ENCODE results near the gene POLA2. TPM values are rescaled to one million over a fixed set of nuclear protein-coding genes. Genes with fewer than 3 reads are reported as not detected.
"Not testable (repeated sequence)": the region's sequence is repeated elsewhere in the genome, so short reads cannot be mapped to it uniquely, and the experiment has no call there.

The POLA2 gene
- total RNA-seq, 2 donors from 2014 or later = 5.6 to 13.5 TPM

DNA sequence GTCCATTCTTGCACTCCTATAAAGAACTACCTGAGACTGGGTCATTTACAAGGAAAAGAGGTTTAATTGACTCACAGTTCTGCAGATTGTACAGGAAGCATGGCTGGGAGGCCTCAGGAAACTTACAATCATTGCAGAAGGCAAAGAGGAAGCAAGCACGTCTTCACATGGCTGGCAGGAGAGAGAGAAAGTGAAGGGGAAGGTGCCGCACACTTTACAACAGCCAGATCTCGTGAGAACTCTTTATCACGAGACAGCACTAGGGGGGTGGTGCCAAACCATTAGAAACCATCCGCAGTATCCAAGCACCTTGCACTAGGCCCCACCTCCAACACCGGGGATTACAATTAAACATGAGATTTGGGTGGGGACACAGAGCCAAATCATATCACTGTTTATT, 19.4 kb upstream of the POLA2 start:
- ATAC-seq (ENCODE audit: insufficient number of reproducible peaks, low FRiP score, low read depth) (no peak), DNase-seq (ENCODE audit: low spot score) (no peak)
- Histone ChIP-seq H3K27me3 (replicated peaks; ENCODE audit: insufficient read depth) (no peaks in the 10 kb centered on the region), H3K4me3 (no peak overlapping the region), H3K9me3 (no peaks in the 10 kb centered on the region), H3K4me1 (ENCODE audit: control insufficient read depth in 1 of 2, low read depth in 2 of 2) (no peaks in the 10 kb centered on the region), H3K27ac (no peak overlapping the region), H3K36me3 (no peaks in the 10 kb centered on the region)
- TF ChIP-seq, protein P1, sequence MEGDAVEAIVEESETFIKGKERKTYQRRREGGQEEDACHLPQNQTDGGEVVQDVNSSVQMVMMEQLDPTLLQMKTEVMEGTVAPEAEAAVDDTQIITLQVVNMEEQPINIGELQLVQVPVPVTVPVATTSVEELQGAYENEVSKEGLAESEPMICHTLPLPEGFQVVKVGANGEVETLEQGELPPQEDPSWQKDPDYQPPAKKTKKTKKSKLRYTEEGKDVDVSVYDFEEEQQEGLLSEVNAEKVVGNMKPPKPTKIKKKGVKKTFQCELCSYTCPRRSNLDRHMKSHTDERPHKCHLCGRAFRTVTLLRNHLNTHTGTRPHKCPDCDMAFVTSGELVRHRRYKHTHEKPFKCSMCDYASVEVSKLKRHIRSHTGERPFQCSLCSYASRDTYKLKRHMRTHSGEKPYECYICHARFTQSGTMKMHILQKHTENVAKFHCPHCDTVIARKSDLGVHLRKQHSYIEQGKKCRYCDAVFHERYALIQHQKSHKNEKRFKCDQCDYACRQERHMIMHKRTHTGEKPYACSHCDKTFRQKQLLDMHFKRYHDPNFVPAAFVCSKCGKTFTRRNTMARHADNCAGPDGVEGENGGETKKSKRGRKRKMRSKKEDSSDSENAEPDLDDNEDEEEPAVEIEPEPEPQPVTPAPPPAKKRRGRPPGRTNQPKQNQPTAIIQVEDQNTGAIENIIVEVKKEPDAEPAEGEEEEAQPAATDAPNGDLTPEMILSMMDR (IDR thresholded peaks at IDR 0.05) = no peak

- no peak overlapping the region for H3K4me3 ChIP-seq
- no peak overlapping the region for H3K27ac ChIP-seq
- DNase-seq (ENCODE audit: low spot score) (no peak), ATAC-seq (ENCODE audit: insufficient number of reproducible peaks, low FRiP score, low read depth) (no peak)
- no peaks in the 10 kb centered on the region for H3K4me1 ChIP-seq (ENCODE audit: control insufficient read depth in 1 of 2, low read depth in 2 of 2)
- H3K9me3 ChIP-seq = no peaks in the 10 kb centered on the region
- no peaks in the 10 kb centered on the region for H3K36me3 ChIP-seq
- H3K27me3 ChIP-seq (replicated peaks; ENCODE audit: insufficient read depth) = no peaks in the 10 kb centered on the region
- TF ChIP-seq, protein P1 (IDR thresholded peaks at IDR 0.05) = no peak
Measured at GRCh38 chr11:65243797-65244196, 18.0 kb upstream of the POLA2 start.

GRCh38 chr11:65245046-65245445, 16.7 kb upstream of the POLA2 start:
- not testable (repeated sequence) for DNase-seq (ENCODE audit: low spot score); H3K4me1 ChIP-seq (ENCODE audit: control insufficient read depth in 1 of 2, low read depth in 2 of 2); H3K4me3 ChIP-seq; H3K27me3 ChIP-seq (replicated peaks; ENCODE audit: insufficient read depth); H3K36me3 ChIP-seq; H3K9me3 ChIP-seq; ATAC-seq (ENCODE audit: insufficient number of reproducible peaks, low FRiP score, low read depth); H3K27ac ChIP-seq

GRCh38 chr11:65246506-65246905, 15.3 kb upstream of the POLA2 start:
- DNase-seq (ENCODE audit: low spot score) = no peak
- no peaks in the 10 kb centered on the region for H3K9me3 ChIP-seq
- ATAC-seq (ENCODE audit: insufficient number of reproducible peaks, low FRiP score, low read depth) = no peak
- no peaks in the 10 kb centered on the region for H3K27me3 ChIP-seq (replicated peaks; ENCODE audit: insufficient read depth)
- H3K4me3 ChIP-seq = no peak overlapping the region
- TF ChIP-seq, protein P1 (IDR thresholded peaks at IDR 0.05) = no peak
- H3K36me3 ChIP-seq = no peaks in the 10 kb centered on the region
- no peak overlapping the region for H3K27ac ChIP-seq
- no peaks in the 10 kb centered on the region for H3K4me1 ChIP-seq (ENCODE audit: control insufficient read depth in 1 of 2, low read depth in 2 of 2)

DNA sequence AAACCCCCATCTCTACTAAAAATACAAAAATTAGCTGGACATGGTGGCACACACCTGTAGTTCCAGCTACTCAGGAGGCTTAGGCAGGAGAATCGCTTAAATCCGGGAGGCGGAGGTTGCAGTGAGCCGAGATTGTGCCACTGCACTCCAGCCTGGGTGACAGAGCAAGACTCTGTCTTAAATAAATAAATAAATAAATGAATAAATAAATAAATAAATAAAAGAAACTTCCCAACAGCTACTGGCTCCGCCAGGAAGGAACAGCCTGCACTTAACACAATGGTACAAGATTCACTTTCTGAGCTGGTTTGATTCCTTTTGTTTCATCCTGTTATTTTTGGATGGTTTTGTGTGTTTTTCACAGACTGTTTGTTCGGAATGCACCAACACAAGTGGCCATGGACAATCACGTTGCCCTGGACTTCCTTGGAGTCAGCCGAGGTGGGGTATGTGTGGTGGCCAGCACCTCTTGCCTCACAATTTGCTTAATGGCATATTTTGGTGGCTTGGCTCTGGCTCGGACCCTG, 13.5 kb upstream of the POLA2 start:
- not testable (repeated sequence) for ATAC-seq (ENCODE audit: insufficient number of reproducible peaks, low FRiP score, low read depth); H3K27ac ChIP-seq; DNase-seq (ENCODE audit: low spot score)

DNA sequence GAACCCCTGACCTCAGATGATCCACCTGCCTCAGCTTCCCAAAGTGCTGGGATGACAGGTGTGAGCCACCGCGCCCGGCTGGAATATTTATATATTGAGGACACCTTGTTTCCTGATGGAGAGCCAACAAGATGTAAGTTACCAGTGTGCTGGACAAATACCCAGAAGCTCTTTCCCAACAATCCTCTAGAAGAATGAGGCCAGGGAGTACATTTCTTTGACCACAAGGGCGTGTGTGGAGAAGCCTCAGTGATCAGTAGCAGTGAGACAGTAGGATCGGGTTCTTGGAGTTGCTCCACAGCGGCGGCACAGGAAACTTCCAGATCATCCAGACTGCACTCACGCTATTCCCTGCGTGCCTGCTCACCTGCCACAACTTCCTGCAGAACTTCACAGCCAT, 10.3 kb upstream of the POLA2 start:
- H3K36me3 ChIP-seq = no peaks in the 10 kb centered on the region
- ATAC-seq (ENCODE audit: insufficient number of reproducible peaks, low FRiP score, low read depth) (no peak), DNase-seq (ENCODE audit: low spot score) (no peak)
- H3K27ac ChIP-seq = no peak overlapping the region
- H3K4me3 ChIP-seq = no peak overlapping the region
- no peaks in the 10 kb centered on the region for H3K4me1 ChIP-seq (ENCODE audit: control insufficient read depth in 1 of 2, low read depth in 2 of 2)
- TF ChIP-seq, protein P1 (IDR thresholded peaks at IDR 0.05) = no peak
- H3K27me3 ChIP-seq (replicated peaks; ENCODE audit: insufficient read depth) = no peaks in the 10 kb centered on the region
- H3K9me3 ChIP-seq = no peaks in the 10 kb centered on the region

More for the DNA sequence above, 13.5 kb upstream of the POLA2 start:
- not testable (repeated sequence) for H3K4me1 ChIP-seq (ENCODE audit: control insufficient read depth in 1 of 2, low read depth in 2 of 2); H3K4me3 ChIP-seq; H3K36me3 ChIP-seq; H3K9me3 ChIP-seq; H3K27me3 ChIP-seq (replicated peaks; ENCODE audit: insufficient read depth)

Data from thoracic aorta (tissue), 2 donors.